Sigmoid colon (tissue), 7 donors: Measurements from ENCODE around the gene UBE2H. TPM values are rescaled to one million over a fixed set of nuclear protein-coding genes. Genes with fewer than 3 reads are reported as not detected.

Experiments
- DNase-seq: peaks from one replicate; pipeline ENCODE4 v3.0.0-alpha.2; 2019
- H3K27ac ChIP-seq, 4 donors: fragments of 200-600 bp; sonication (generic); one replicate each; pipeline ENCODE4 v1.5.1; 2016 to 2019; ENCODE audit warnings: mild to moderate bottlenecking in 1 of 4
- H3K27me3 ChIP-seq, 3 donors: fragments of 200-600 bp; sonication (generic); one replicate each; pipeline ENCODE4 v1.5.1; 2019; ENCODE audit warnings: mild to moderate bottlenecking in 1 of 3
- H3K36me3 ChIP-seq, 4 donors: fragments of 200-600 bp; sonication (generic); one replicate each; pipeline ENCODE4 v1.5.1; 2016 to 2019
- H3K4me1 ChIP-seq, 4 donors: fragments of 200-600 bp; sonication (generic); one replicate each; pipeline ENCODE4 v1.5.1; 2017 to 2019
- H3K4me3 ChIP-seq, 4 donors: fragments of 200-600 bp; sonication (generic); one replicate each; pipeline ENCODE4 v1.5.1; 2017 to 2019; ENCODE audit warnings: mild to moderate bottlenecking in 2 of 4, moderate library complexity in 1 of 4
- H3K9me3 ChIP-seq, 4 donors: fragments of 200-600 bp in 3 of 4; sonication (generic) in 3 of 4; one replicate each; pipeline versions ENCODE4 v1.5.1 to v1.6.1; 2013 to 2019
- CTCF ChIP-seq, 4 experiments: fragments of 450-650 bp in 3 of 4; fragments of 200-600 bp in 1 of 4; IDR thresholded peaks; one replicate each; pipeline ENCODE4 v1.5.1; 2016 to 2019; ENCODE audit warnings: antibody characterized with exemption in 4 of 4, mild to moderate bottlenecking in 3 of 4, moderate library complexity in 2 of 4
- EP300 ChIP-seq, 4 donors: sonication (generic); formaldehyde crosslinking; IDR thresholded peaks; one replicate each; pipeline ENCODE4 v1.6.1; 2017; ENCODE audit warnings: antibody characterized with exemption in 4 of 4
- POLR2A ChIP-seq, 2 donors: fragments of 450-650 bp; IDR thresholded peaks; one replicate each; pipeline ENCODE4 v1.6.1; 2016; ENCODE audit warnings: antibody characterized with exemption in 2 of 2, mild to moderate bottlenecking in 2 of 2, moderate library complexity in 2 of 2
- POLR2AphosphoS5 ChIP-seq, 4 donors: sonication (generic); formaldehyde crosslinking; IDR thresholded peaks; one replicate each; pipeline ENCODE4 v1.6.1; 2017; ENCODE audit warnings: antibody characterized with exemption in 4 of 4
- WGBS, 2 donors: extraction: QIAGEN DNeasy Blood & Tissue Kit; methylation state at CpG; one replicate each; pipeline ENCODE4 v1.1.7; 2013; 5-methylcytosine and 5-hydroxymethylcytosine counted together
- intact Hi-C: fragments of 100-400 bp; cut with DNase I; formaldehyde crosslinking; loops from one replicate; pipeline ENCODE4 v1.15.1; 2023
- polyA plus RNA-seq, 3 donors: library from polyadenylated mRNA; stranded (reverse); fragments of 200-250 nt; gene quantifications; one replicate each; pipeline ENCODE4 v1.2.3, GENCODE V29; 2013
- total RNA-seq, 4 donors: library from RNA; depleted of rRNA; stranded (reverse); fragments of >200 nt; gene quantifications; one replicate each; pipeline ENCODE4 v1.1.0, GENCODE V29; 2016
- donor health status: healthy with polysubstance abuse.
- donor health status: Bipolar disorder and iron deficiency.
- donor health status: healthy.

The UBE2H gene
- total and polyA plus RNA-seq, 7 donors, result 20.4 to 99.7 (median 68.8) TPM

- TF ChIP-seq POLR2A (IDR thresholded peaks at IDR 0.05) (no peak), POLR2AphosphoS5 (IDR thresholded peaks at IDR 0.05) (no peak), EP300 (IDR thresholded peaks at IDR 0.05) (no peak), CTCF (IDR thresholded peaks at IDR 0.05) (no peak)
- Histone ChIP-seq H3K4me3 (peak overlapping the region; percentile 86 to 98 (median 92)), H3K36me3 (no peaks in the 10 kb centered on the region), H3K4me1 (peaks cover 0 to 42% (median 34%) of the 10 kb centered on the region in 4 donors), H3K27me3 (no peaks in the 10 kb centered on the region), H3K9me3 (no peaks in the 10 kb centered on the region), H3K27ac (peak overlapping the region; percentile 96 to 97 (median 96))
- intact Hi-C loops, result loop anchor here (5.0 kb wide), 1 partner anchor 74 kb away; no protein-coding TSS in a partner anchor
- DNase-seq, result no peak
- whole genome bisulfite sequencing, 2 donors, result 4 to 16% methylated on average over 1 of the region's 1 CpG
Measured at GRCh38 chr7:129950933-129951225, 1.9 kb downstream of the UBE2H start.

GRCh38 chr7:129950191-129950932, 2.4 kb downstream of the UBE2H start:
- peaks cover 0 to 42% (median 34%) of the 10 kb centered on the region in 4 donors for H3K4me1 ChIP-seq
- intact Hi-C loops, result loop anchor here (5.0 kb wide), 1 partner anchor 73 kb away; no protein-coding TSS in a partner anchor
- WGBS, 2 donors, result 3 to 8% methylated on average over 9 of the region's 9 CpGs
- peak overlapping the region; percentile 96 to 97 (median 96) for H3K27ac ChIP-seq
- H3K9me3 ChIP-seq, result no peaks in the 10 kb centered on the region
- peak overlapping the region; percentile 86 to 98 (median 92) for H3K4me3 ChIP-seq
- peak; percentile 54 for DNase-seq
- H3K27me3 ChIP-seq, result no peaks in the 10 kb centered on the region
- TF ChIP-seq CTCF (IDR thresholded peaks at IDR 0.05), result no peak
- peak in 1 of 4 donors; percentile 1 for TF ChIP-seq POLR2AphosphoS5 (IDR thresholded peaks at IDR 0.05)
- TF ChIP-seq EP300 (IDR thresholded peaks at IDR 0.05), result no peak
- TF ChIP-seq POLR2A (IDR thresholded peaks at IDR 0.05), result no peak
- H3K36me3 ChIP-seq, result no peaks in the 10 kb centered on the region

GRCh38 chr7:129949292-129950133, 3.2 kb downstream of the UBE2H start:
- TF ChIP-seq EP300 (IDR thresholded peaks at IDR 0.05) (no peak), POLR2AphosphoS5 (IDR thresholded peaks at IDR 0.05) (peak; percentile 18 to 77 (median 42))
- 2 to 16% methylated on average over 10 of the region's 10 CpGs for WGBS, 2 donors
- peak overlapping the region; percentile 86 to 98 (median 92) for H3K4me3 ChIP-seq
- H3K36me3 ChIP-seq, result no peaks in the 10 kb centered on the region
- peak overlapping the region; percentile 96 to 97 (median 96) for H3K27ac ChIP-seq
- peaks cover 0 to 48% (median 34%) of the 10 kb centered on the region in 4 donors for H3K4me1 ChIP-seq
- H3K9me3 ChIP-seq, result no peaks in the 10 kb centered on the region
- H3K27me3 ChIP-seq, result no peaks in the 10 kb centered on the region
- intact Hi-C loops, result loop anchor here (5.0 kb wide), 1 partner anchor 72 kb away; no protein-coding TSS in a partner anchor
- DNase-seq, result peak; percentile 70

- DNase-seq, result peak; percentile 95
- Histone ChIP-seq H3K36me3 (no peaks in the 10 kb centered on the region), H3K4me1 (peaks cover 0 to 51% (median 34%) of the 10 kb centered on the region in 4 donors), H3K4me3 (peak overlapping the region; percentile 86 to 98 (median 92)), H3K27me3 (no peaks in the 10 kb centered on the region), H3K9me3 (no peaks in the 10 kb centered on the region), H3K27ac (peak overlapping the region; percentile 96 to 97 (median 96))
- 1% methylated on average over 10 of the region's 10 CpGs for WGBS, 2 donors
- intact Hi-C loops, result no loop called here
- TF ChIP-seq CTCF (IDR thresholded peaks at IDR 0.05) (no peak), POLR2A (IDR thresholded peaks at IDR 0.05) (peak in 1 of 2 donors; percentile 49), EP300 (IDR thresholded peaks at IDR 0.05) (no peak), POLR2AphosphoS5 (IDR thresholded peaks at IDR 0.05) (peak; percentile 52 to 95 (median 64))
Measured at GRCh38 chr7:129948877-129949291, 3.9 kb downstream of the UBE2H start.

GRCh38 chr7:129948338-129948737, 4.4 kb downstream of the UBE2H start:
- Histone ChIP-seq H3K4me1 (peaks cover 0 to 51% (median 34%) of the 10 kb centered on the region in 4 donors), H3K27me3 (no peaks in the 10 kb centered on the region), H3K36me3 (no peaks in the 10 kb centered on the region), H3K4me3 (peak overlapping the region in 2 of 4 donors; percentile 86 to 94), H3K27ac (peak overlapping the region; percentile 96 to 97 (median 96)), H3K9me3 (no peaks in the 10 kb centered on the region)
- 81 to 87% methylated on average over 5 of the region's 5 CpGs for WGBS, 2 donors
- intact Hi-C loops, result no loop called here
- DNase-seq, result peak; percentile 50
- TF ChIP-seq CTCF (IDR thresholded peaks at IDR 0.05), result no peak
- TF ChIP-seq POLR2AphosphoS5 (IDR thresholded peaks at IDR 0.05), result no peak
- no peak for TF ChIP-seq POLR2A (IDR thresholded peaks at IDR 0.05)
- TF ChIP-seq EP300 (IDR thresholded peaks at IDR 0.05), result no peak
